Measurements from ENCODE around the gene ZHX3. TPM values are rescaled to one million over a fixed set of nuclear protein-coding genes. Genes with fewer than 3 reads are reported as not detected.

The ZHX3 gene
- total and polyA plus RNA-seq, 9 of the 15 experiments (the other 6 are each of a cell fraction or from before 2014, with no cell fraction given), result 0.80 to 14.6 (median 4.9) TPM

DNA sequence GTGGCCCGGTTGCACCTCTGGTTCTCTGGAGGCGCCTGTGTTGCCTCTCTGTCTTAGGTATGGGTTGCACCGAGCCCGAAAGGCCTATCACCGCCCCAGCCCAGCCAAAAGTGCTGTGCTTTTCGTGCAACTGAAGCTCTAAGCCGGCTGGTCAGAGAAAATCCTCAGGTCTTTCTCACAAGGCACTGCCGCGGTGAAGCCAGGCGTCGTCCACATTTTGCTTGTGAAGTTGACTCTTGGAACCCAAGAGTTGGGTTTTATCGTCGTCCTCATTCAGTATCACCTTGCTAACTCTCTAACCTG is 49.8 kb upstream of the ZHX3 start (continued):
- TF ChIP-seq, protein P1, sequence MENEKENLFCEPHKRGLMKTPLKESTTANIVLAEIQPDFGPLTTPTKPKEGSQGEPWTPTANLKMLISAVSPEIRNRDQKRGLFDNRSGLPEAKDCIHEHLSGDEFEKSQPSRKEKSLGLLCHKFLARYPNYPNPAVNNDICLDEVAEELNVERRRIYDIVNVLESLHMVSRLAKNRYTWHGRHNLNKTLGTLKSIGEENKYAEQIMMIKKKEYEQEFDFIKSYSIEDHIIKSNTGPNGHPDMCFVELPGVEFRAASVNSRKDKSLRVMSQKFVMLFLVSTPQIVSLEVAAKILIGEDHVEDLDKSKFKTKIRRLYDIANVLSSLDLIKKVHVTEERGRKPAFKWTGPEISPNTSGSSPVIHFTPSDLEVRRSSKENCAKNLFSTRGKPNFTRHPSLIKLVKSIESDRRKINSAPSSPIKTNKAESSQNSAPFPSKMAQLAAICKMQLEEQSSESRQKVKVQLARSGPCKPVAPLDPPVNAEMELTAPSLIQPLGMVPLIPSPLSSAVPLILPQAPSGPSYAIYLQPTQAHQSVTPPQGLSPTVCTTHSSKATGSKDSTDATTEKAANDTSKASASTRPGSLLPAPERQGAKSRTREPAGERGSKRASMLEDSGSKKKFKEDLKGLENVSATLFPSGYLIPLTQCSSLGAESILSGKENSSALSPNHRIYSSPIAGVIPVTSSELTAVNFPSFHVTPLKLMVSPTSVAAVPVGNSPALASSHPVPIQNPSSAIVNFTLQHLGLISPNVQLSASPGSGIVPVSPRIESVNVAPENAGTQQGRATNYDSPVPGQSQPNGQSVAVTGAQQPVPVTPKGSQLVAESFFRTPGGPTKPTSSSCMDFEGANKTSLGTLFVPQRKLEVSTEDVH (IDR thresholded peaks at IDR 0.05; ENCODE audit: low read depth, partially characterized antibody), result no peak
- TF ChIP-seq IFI16 (CRISPR knock-in tag; IDR thresholded peaks at IDR 0.05) (no peak), RAD21 (CRISPR knock-in tag; conservative IDR thresholded peaks at IDR 0.05 in 1 of 2, IDR thresholded peaks at IDR 0.05 in 1 of 2) (no peak), NR3C1 (CRISPR knock-in tag; IDR thresholded peaks at IDR 0.05) (no peak), TSC22D4 (tag; IDR thresholded peaks at IDR 0.05) (no peak), ZBTB8A (IDR thresholded peaks at IDR 0.05; ENCODE audit: partially characterized antibody) (no peak), EP400 (IDR thresholded peaks at IDR 0.05) (no peak), ZNF282 (CRISPR knock-in tag; IDR thresholded peaks at IDR 0.05) (no peak), NFE2 (IDR thresholded peaks at IDR 0.05; ENCODE audit: low read depth) (no peak), TEAD4 (IDR thresholded peaks at IDR 0.05; ENCODE audit: low read length) (no peak), TEAD4 (CRISPR knock-in tag; IDR thresholded peaks at IDR 0.05; ENCODE audit: borderline replicate concordance) (no peak)
- TF ChIP-seq, protein P2, sequence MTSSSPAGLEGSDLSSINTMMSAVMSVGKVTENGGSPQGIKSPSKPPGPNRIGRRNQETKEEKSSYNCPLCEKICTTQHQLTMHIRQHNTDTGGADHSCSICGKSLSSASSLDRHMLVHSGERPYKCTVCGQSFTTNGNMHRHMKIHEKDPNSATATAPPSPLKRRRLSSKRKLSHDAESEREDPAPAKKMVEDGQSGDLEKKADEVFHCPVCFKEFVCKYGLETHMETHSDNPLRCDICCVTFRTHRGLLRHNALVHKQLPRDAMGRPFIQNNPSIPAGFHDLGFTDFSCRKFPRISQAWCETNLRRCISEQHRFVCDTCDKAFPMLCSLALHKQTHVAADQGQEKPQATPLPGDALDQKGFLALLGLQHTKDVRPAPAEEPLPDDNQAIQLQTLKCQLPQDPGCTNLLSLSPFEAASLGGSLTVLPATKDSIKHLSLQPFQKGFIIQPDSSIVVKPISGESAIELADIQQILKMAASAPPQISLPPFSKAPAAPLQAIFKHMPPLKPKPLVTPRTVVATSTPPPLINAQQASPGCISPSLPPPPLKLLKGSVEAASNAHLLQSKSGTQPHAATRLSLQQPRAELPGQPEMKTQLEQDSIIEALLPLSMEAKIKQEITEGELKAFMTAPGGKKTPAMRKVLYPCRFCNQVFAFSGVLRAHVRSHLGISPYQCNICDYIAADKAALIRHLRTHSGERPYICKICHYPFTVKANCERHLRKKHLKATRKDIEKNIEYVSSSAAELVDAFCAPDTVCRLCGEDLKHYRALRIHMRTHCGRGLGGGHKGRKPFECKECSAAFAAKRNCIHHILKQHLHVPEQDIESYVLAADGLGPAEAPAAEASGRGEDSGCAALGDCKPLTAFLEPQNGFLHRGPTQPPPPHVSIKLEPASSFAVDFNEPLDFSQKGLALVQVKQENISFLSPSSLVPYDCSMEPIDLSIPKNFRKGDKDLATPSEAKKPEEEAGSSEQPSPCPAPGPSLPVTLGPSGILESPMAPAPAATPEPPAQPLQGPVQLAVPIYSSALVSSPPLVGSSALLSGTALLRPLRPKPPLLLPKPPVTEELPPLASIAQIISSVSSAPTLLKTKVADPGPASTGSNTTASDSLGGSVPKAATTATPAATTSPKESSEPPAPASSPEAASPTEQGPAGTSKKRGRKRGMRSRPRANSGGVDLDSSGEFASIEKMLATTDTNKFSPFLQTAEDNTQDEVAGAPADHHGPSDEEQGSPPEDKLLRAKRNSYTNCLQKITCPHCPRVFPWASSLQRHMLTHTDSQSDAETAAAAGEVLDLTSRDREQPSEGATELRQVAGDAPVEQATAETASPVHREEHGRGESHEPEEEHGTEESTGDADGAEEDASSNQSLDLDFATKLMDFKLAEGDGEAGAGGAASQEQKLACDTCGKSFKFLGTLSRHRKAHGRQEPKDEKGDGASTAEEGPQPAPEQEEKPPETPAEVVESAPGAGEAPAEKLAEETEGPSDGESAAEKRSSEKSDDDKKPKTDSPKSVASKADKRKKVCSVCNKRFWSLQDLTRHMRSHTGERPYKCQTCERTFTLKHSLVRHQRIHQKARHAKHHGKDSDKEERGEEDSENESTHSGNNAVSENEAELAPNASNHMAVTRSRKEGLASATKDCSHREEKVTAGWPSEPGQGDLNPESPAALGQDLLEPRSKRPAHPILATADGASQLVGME (CRISPR knock-in tag; IDR thresholded peaks at IDR 0.05), result no peak
